Mammary epithelial cell (primary cell): ENCODE data around the gene SLC26A1.

ENCODE experiments used
- CTCF ChIP-seq, 2 donors: IDR thresholded peaks in 1 of 2; conservative IDR thresholded peaks in 1 of 2; 2 replicates each; pipeline ENCODE4 v1.5.1; 2011 to 2012; ENCODE audit warnings: inconsistent platforms in 2 of 2, low read length in 2 of 2, mild to moderate bottlenecking in 2 of 2, control low read depth in 1 of 2, low read depth in 1 of 2; ENCODE audit not compliant: insufficient read depth in 1 of 2; ENCODE audit errors: extremely low read depth in 1 of 2
- EZH2 ChIP-seq: IDR thresholded peaks from 2 replicates; pipeline ENCODE4 v1.6.1; 2012; ENCODE audit warnings: low read length, inconsistent platforms, borderline replicate concordance

- TF ChIP-seq CTCF (conservative IDR thresholded peaks at IDR 0.05 in 1 of 2, IDR thresholded peaks at IDR 0.05 in 1 of 2; ENCODE audit: extremely low read depth in 1 of 2, insufficient read depth in 1 of 2, low read depth in 1 of 2, low read length in 2 of 2) (no peak), EZH2 (no peak)
Measured at GRCh38 chr4:978957-979701, 14.1 kb downstream of the SLC26A1 start.
